ENCODE results near the gene PUS1. TPM values are rescaled to one million over a fixed set of nuclear protein-coding genes. Genes with fewer than 3 reads are reported as not detected.

Gene PUS1
- total RNA-seq, 1 donor from 2014 or later, result 71.2 TPM

DNA sequence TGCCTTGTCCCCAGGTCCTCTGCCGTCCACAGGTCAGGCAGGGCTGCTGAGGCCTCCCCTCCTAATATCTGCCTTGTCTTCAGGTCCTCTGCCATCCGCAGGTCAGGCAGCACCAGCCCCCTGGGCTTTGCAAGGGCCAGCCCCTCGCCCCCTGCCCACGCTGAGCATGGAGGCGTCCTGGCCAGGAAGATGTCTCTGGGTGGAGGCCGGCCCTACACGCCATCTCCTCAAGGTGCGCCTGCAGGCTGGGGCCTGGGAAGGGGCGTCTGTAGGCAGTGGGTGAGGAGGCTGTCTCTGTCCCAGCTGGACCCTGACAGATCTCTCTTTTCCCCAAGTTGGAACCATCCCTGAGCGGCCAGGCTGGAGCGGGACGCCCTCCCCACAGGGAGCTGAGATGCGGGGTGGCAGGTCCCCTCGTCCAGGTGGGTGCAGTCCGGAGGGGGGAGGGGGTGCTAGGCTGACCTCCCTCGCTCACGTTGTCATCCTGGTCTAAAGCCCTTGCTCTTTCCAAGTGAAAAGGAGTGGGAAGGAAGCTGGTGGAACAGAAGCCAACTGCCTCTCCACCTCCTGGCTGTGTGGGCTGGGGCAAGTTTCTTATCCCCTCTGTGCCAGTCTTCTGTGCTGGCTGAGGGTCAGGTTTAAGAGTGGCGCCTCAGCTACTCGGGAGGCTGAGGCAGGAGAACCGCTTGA, 13.9 kb upstream of the PUS1 start:
- H3K36me3 Mint-ChIP-seq (ENCODE audit: low read depth), result no peaks in the 10 kb centered on the region
- H3K27ac Mint-ChIP-seq, result no peak overlapping the region
- no peaks in the 10 kb centered on the region for H3K9me3 Mint-ChIP-seq
- intact Hi-C loops (cut with micrococcal nuclease), result no loop called here
- no peaks in the 10 kb centered on the region for H3K4me1 Mint-ChIP-seq (ENCODE audit: low read depth)
- H3K27me3 Mint-ChIP-seq (ENCODE audit: low read depth), result no peaks in the 10 kb centered on the region
- no peak for DNase-seq (ENCODE audit: low spot score)
- H3K4me3 Mint-ChIP-seq (ENCODE audit: low read depth), result no peak overlapping the region

DNA sequence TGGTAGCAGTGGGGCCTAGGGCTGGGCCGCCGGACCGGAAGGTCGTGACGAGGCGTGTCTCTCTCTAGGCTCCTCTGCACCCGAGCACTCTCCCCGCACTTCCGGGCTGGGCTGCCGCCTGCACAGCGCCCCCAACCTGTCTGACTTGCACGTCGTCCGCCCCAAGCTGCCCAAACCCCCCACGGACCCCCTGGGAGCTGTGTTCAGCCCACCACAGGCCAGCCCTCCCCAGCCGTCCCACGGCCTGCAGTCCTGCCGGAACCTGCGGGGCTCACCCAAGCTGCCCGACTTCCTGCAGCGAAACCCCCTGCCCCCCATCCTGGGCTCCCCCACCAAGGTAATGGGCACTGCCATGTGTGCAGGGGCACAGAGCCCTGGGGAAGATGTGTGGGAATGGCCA, 13.3 kb upstream of the PUS1 start:
- no peak for DNase-seq (ENCODE audit: low spot score)
- no peaks in the 10 kb centered on the region for H3K4me1 Mint-ChIP-seq (ENCODE audit: low read depth)
- H3K27ac Mint-ChIP-seq, result no peak overlapping the region
- H3K4me3 Mint-ChIP-seq (ENCODE audit: low read depth), result no peak overlapping the region
- H3K36me3 Mint-ChIP-seq (ENCODE audit: low read depth), result no peaks in the 10 kb centered on the region
- intact Hi-C loops (cut with micrococcal nuclease), result no loop called here
- no peaks in the 10 kb centered on the region for H3K9me3 Mint-ChIP-seq
- H3K27me3 Mint-ChIP-seq (ENCODE audit: low read depth), result no peaks in the 10 kb centered on the region

DNA sequence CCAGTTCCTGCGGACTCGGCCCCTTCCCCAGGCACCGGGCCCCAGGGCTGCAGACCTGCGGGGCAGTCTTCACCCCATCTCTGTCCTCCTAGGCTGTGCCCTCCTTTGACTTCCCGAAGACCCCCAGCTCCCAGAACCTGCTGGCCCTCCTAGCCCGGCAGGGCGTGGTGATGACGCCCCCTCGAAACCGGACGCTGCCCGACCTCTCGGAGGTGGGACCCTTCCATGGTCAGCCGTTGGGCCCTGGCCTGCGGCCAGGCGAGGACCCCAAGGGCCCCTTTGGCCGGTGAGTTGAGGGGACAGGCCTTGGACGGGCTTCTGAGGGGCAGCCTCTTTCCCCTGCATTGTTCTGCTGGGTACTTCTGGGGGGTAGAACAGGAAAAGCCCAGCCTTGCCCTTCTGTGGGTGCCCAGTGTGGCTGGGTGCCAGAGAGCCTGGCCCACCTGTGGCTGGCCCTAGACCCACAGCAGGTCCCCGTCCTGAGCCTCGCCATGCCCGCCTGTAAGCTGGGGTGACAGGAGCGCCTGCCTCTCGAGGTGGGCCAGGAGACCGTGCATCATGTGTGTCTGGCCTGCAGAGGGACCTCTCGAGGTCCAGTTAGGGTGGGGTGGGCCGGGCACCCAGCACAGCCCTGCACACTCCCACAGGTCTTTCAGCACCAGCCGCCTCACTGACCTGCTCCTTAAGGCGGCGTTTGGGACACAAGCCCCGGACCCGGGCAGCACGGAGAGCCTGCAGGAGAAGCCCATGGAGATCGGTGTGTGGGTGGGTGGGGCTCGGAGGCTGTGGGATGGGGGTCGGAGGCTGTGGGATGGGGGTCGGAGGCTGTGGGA, 12.6 kb upstream of the PUS1 start:
- intact Hi-C loops (cut with micrococcal nuclease), result no loop called here
- no peak overlapping the region for H3K4me3 Mint-ChIP-seq (ENCODE audit: low read depth)
- no peaks in the 10 kb centered on the region for H3K9me3 Mint-ChIP-seq
- H3K27me3 Mint-ChIP-seq (ENCODE audit: low read depth), result no peaks in the 10 kb centered on the region
- no peak overlapping the region for H3K27ac Mint-ChIP-seq
- no peaks in the 10 kb centered on the region for H3K4me1 Mint-ChIP-seq (ENCODE audit: low read depth)
- no peak for DNase-seq (ENCODE audit: low spot score)
- no peaks in the 10 kb centered on the region for H3K36me3 Mint-ChIP-seq (ENCODE audit: low read depth)

DNA sequence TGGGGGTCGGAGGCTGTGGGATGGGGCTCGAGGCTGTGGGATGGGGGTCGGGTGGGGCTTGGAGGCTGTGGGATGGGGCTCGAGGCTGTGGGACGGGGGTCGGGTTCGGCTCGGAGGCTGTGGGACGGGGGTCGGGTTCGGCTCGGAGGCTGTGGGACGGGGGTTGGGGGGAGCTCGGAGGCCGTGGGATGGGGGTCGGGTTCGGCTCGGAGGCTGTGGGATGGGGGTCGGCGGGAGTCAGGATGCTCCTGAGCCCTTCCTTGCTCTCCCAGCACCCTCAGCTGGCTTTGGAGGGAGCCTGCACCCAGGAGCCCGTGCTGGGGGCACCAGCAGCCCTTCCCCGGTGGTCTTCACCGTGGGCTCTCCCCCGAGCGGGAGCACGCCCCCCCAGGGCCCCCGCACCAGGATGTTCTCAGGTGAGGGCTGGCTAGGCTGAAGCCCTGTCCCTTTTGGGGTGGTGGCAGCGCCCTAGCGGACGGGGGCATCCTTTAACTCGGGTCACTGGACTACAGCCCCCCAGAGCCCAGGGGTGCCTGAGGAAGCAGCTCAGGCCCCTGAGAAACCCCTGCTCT, 11.9 kb upstream of the PUS1 start:
- intact Hi-C loops (cut with micrococcal nuclease), result no loop called here
- H3K27ac Mint-ChIP-seq, result no peak overlapping the region

DNA sequence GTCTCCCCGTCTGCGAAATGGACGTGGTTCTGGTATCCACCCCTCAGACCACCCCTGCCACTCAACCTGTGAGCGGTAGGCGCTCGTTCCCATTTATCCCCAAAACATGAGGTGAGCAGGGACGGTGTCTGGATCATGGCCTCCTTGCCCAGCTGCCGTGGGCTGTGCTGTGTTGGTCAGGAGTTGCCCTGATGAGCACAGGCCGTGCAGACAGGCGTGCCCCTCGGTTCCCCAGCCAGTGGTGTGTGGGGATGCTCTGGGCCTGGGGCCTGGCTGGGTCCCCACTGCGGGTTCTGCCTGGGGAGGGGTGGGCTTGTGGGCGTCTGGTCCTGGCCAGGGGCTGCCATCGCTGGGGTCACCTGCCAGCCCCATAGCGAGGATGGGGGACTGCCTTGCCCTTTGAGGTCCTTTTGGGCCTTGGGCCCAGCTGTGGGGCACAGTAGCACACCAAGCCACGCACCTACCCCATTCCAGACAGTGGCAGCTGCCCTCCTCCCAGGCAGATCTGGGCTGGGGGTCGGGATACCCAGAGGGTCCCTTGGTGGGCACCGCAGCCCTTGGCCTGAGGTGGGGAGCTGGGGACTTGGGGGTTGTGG, 11.3 kb upstream of the PUS1 start:
- intact Hi-C loops (cut with micrococcal nuclease), result no loop called here
- H3K36me3 Mint-ChIP-seq (ENCODE audit: low read depth), result no peaks in the 10 kb centered on the region
- H3K4me3 Mint-ChIP-seq (ENCODE audit: low read depth), result no peak overlapping the region
- no peaks in the 10 kb centered on the region for H3K4me1 Mint-ChIP-seq (ENCODE audit: low read depth)
- H3K27ac Mint-ChIP-seq, result no peak overlapping the region
- H3K9me3 Mint-ChIP-seq, result no peaks in the 10 kb centered on the region
- no peaks in the 10 kb centered on the region for H3K27me3 Mint-ChIP-seq (ENCODE audit: low read depth)
- no peak for DNase-seq (ENCODE audit: low spot score)

More for the DNA sequence above, 11.9 kb upstream of the PUS1 start:
- H3K4me3 Mint-ChIP-seq (ENCODE audit: low read depth), result no peak overlapping the region
- no peaks in the 10 kb centered on the region for H3K27me3 Mint-ChIP-seq (ENCODE audit: low read depth)
- no peaks in the 10 kb centered on the region for H3K36me3 Mint-ChIP-seq (ENCODE audit: low read depth)
- DNase-seq (ENCODE audit: low spot score), result no peak
- H3K9me3 Mint-ChIP-seq, result no peaks in the 10 kb centered on the region
- H3K4me1 Mint-ChIP-seq (ENCODE audit: low read depth), result no peaks in the 10 kb centered on the region

DNA sequence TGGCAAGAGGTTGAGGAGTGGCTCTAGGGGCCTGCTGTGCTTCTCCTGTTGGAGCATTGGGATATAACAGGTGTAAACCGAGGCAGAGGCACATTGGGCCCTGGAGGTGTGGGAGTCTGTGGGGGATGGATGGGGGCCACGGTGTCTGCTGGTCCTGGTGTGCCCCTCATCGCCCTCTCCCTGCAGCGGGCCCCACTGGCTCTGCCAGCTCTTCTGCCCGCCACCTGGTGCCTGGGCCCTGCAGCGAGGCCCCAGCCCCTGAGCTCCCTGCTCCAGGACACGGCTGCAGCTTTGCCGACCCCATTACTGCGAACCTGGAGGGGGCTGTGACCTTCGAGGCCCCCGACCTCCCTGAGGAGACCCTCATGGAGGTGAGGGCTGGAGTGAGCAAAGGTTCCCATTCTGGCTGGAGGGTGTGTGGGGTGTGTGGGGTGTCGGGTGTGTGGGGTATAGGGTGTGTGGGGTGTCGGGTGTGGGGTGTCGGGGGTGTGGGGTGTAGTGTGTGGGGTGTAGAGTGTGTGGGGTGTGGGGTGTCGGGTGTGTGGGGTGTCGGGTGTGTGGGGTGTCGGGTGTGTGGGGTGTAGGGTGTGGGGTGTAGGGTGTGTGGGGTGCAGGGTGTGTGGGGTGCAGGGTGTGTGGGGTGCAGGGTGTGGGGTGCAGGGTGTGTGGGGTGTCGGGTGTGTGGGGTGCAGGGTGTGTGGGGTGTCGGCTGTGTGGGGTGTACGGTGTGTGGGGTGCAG, 10.6 kb upstream of the PUS1 start:
- no peak for DNase-seq (ENCODE audit: low spot score)
- Mint-ChIP-seq H3K4me3 (ENCODE audit: low read depth) (no peak overlapping the region), H3K27me3 (ENCODE audit: low read depth) (no peaks in the 10 kb centered on the region), H3K9me3 (no peaks in the 10 kb centered on the region), H3K27ac (no peak overlapping the region), H3K4me1 (ENCODE audit: low read depth) (no peaks in the 10 kb centered on the region), H3K36me3 (ENCODE audit: low read depth) (no peaks in the 10 kb centered on the region)
- intact Hi-C loops (cut with micrococcal nuclease), result no loop called here

DNA sequence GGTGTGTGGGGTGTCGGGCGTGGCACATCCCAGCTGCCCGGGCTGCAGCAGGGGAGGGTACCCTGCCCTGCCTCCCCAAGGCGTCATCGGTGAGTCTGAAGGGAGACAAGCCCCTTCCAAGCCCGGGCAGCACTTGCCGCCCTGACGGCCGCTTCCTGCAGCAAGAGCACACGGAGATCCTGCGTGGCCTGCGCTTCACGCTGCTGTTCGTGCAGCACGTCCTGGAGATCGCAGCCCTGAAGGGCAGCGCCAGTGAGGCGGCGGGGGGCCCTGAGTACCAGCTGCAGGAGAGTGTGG, 10.1 kb upstream of the PUS1 start:
- intact Hi-C loops (cut with micrococcal nuclease), result no loop called here
- H3K4me3 Mint-ChIP-seq (ENCODE audit: low read depth), result no peak overlapping the region
- H3K27me3 Mint-ChIP-seq (ENCODE audit: low read depth), result no peaks in the 10 kb centered on the region
- no peak overlapping the region for H3K27ac Mint-ChIP-seq
- H3K4me1 Mint-ChIP-seq (ENCODE audit: low read depth), result no peaks in the 10 kb centered on the region
- no peak for DNase-seq (ENCODE audit: low spot score)
- no peaks in the 10 kb centered on the region for H3K36me3 Mint-ChIP-seq (ENCODE audit: low read depth)
- H3K9me3 Mint-ChIP-seq, result no peaks in the 10 kb centered on the region

DNA sequence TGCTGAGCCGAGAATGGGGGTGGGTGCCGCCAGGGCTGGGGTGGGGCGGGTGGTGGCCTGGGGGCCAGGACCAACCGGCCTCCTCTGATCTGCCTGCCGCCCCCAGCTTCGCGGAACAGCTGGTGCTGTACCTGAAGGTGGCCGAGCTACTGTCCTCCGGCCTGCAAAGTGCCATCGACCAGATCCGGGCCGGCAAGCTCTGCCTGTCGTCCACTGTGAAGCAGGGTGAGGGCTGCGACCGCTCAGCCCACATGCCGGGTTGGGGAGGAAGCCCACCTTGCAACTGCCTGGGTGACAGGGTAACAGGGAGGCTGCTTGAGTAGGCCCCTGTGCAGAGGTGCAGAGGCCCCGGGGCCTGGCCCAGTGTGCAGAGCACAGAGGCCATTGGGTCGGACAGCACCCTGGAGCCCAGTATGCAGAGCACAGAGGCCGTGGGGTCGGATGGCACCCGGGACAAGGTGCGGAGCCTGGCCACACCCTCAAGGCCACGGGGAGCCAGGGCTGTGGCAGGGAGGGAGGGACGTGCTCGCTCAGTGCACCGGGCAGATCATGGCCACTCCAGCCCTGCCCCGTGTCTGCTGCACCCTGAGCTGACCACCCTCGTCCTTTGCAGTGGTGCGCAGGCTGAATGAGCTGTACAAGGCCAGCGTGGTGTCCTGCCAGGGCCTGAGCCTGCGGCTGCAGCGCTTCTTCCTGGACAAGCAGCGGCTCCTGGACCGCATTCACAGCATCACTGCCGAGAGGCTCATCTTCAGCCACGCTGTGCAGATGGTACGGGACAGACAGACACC, 9.5 kb upstream of the PUS1 start:
- no peaks in the 10 kb centered on the region for H3K27me3 Mint-ChIP-seq (ENCODE audit: low read depth)
- intact Hi-C loops (cut with micrococcal nuclease), result no loop called here
- H3K4me1 Mint-ChIP-seq (ENCODE audit: low read depth), result peaks cover 2% of the 10 kb centered on the region
- no peak overlapping the region for H3K4me3 Mint-ChIP-seq (ENCODE audit: low read depth)
- H3K27ac Mint-ChIP-seq, result no peak overlapping the region
- no peaks in the 10 kb centered on the region for H3K9me3 Mint-ChIP-seq
- DNase-seq (ENCODE audit: low spot score), result no peak
- H3K36me3 Mint-ChIP-seq (ENCODE audit: low read depth), result no peaks in the 10 kb centered on the region

DNA sequence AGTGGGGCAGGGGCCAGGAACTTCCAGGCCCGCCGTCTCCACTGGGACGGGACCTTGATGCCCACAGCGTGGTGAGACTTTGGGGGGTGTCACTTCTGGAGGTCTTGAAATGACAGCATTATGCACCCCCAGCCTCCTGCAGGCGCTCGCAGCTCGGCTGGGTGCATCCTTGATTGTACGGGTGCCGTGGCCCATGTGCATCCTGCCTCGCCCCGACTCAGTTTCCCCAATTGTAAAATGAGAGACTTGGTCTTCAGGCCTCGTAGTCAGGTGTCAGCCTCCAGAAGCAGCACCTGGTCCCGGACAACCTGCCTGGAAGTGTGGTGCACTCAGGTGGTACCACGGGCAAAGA, 8.9 kb upstream of the PUS1 start:
- Mint-ChIP-seq H3K9me3 (no peaks in the 10 kb centered on the region), H3K27me3 (ENCODE audit: low read depth) (no peaks in the 10 kb centered on the region), H3K36me3 (ENCODE audit: low read depth) (no peaks in the 10 kb centered on the region), H3K27ac (no peak overlapping the region), H3K4me3 (ENCODE audit: low read depth) (no peak overlapping the region), H3K4me1 (ENCODE audit: low read depth) (peaks cover 3% of the 10 kb centered on the region)
- no peak for DNase-seq (ENCODE audit: low spot score)
- intact Hi-C loops (cut with micrococcal nuclease), result no loop called here

DNA sequence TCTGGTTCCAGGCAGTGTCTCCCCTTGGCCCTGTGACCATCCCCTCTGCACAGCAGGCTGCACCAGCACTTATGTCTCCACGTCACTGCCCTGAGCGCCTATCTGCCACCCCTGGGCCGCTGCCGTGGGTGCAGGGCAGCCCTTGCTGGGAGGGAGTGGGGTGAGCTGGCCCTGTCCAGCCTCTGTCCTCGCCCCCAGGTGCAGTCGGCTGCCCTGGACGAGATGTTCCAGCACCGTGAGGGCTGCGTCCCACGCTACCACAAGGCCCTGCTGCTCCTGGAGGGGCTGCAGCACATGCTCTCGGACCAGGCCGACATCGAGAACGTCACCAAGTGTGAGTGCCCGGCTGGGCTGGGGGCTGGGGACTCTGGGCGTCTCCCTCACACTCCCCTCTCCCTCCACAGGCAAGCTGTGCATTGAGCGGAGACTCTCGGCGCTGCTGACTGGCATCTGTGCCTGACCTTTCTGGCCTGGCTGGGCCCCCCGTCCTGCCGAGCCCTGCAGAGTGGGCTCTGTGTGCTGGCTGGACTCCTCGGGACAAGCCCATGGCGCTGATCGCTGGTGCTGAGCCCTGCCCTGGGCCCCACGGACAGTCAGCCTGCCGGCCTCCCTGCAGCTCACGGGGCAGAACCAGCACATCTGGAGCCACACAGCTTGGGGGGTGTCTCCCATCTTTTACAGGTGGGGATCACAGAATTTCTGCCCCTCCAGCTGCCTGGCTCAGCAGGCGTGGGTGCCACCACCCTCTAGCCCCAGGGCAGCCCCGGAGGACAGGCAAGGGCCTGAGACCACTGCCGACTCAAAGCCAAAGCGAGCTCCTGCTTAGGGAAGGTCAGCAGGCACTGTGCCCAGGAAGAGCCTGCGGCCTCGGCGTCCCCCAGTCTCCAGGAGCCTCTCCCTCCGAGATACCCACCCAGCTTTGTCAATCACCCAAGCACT, 7.9 kb upstream of the PUS1 start:
- Mint-ChIP-seq H3K4me1 (ENCODE audit: low read depth) (peaks cover 3% of the 10 kb centered on the region), H3K27me3 (ENCODE audit: low read depth) (no peaks in the 10 kb centered on the region), H3K27ac (no peak overlapping the region), H3K4me3 (ENCODE audit: low read depth) (no peak overlapping the region), H3K36me3 (ENCODE audit: low read depth) (no peaks in the 10 kb centered on the region), H3K9me3 (no peaks in the 10 kb centered on the region)
- intact Hi-C loops (cut with micrococcal nuclease), result no loop called here
- no peak for DNase-seq (ENCODE audit: low spot score)

DNA sequence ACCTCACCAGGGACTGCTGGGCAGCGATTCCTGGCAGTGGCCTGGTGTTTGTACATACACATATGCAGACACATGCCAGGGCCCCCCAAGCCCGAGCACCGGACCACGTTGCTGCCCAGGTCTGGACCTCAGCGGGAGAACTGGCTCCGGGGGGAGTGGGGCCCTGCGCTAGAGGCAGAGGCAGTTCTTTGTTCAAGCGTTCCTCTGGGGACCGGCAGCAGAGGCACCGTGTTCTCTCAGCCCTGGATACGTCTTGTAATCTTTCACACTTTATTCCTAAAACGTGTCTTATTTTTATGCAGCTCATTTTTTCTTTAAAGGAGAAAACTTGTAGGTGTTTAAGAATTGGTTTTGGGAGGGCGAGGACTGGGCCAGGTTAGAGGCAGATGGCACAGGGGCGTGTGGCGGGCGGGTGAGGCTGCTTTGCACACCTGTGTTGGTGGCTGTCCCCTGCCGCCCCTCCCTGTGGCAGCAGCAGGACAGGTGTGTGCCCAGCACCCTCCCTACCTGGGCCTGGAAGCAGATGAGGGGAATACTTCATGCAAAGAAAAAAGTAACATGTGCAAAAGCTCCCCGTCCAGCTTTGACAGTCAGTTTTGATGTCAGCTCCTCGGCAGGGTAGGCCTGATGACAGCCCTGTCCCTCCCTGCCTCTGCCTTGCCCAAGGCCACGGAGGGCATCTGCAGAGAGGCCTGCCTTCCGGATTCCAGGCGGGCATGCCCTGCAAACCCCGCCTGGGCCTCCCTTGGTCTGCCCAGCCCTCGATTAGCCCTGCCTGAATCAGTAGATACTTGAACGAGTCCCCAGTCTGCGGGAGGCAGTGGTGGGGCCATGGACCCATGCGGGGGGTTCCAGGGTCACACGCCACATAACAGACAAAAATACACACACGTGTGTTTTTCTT, 7.0 kb upstream of the PUS1 start:
- Mint-ChIP-seq H3K27me3 (ENCODE audit: low read depth) (no peaks in the 10 kb centered on the region), H3K9me3 (no peaks in the 10 kb centered on the region), H3K4me3 (ENCODE audit: low read depth) (no peak overlapping the region), H3K27ac (no peak overlapping the region), H3K36me3 (ENCODE audit: low read depth) (no peaks in the 10 kb centered on the region), H3K4me1 (ENCODE audit: low read depth) (peaks cover 3% of the 10 kb centered on the region)
- no peak for DNase-seq (ENCODE audit: low spot score)
- intact Hi-C loops (cut with micrococcal nuclease), result no loop called here
